PFSK-1 (cell line): Measurements from ENCODE around the gene PCSK6.

Experiments used
- FOXP2 ChIP-seq: optimal IDR thresholded peaks from 2 replicates; pipeline ENCODE3; 2011; ENCODE audit warnings: borderline replicate concordance, control low read depth, inconsistent platforms; ENCODE audit not compliant: insufficient read depth; ENCODE audit errors: extremely low read length, extremely low read depth
- POLR2AphosphoS5 ChIP-seq: IDR thresholded peaks from 2 replicates; pipeline ENCODE4 v1.6.1; 2012; ENCODE audit warnings: low read depth, mild to moderate bottlenecking, control low read depth, low read length, moderate library complexity
- REST ChIP-seq, 2 experiments: IDR thresholded peaks; 2 replicates each; pipeline versions ENCODE4 v1.6.1 to v1.8.0; 2011 to 2012; ENCODE audit warnings: low read depth in 2 of 2, low read length in 2 of 2, control low read depth in 1 of 2, inconsistent platforms in 1 of 2, mild to moderate bottlenecking in 1 of 2, moderate library complexity in 1 of 2; ENCODE audit not compliant: insufficient read depth in 1 of 2
- SIN3A ChIP-seq: IDR thresholded peaks from 2 replicates; pipeline ENCODE4 v1.6.1; 2012; ENCODE audit warnings: mild to moderate bottlenecking, low read length, moderate library complexity, borderline replicate concordance; ENCODE audit not compliant: insufficient read depth
- TAF1 ChIP-seq: IDR thresholded peaks from 2 replicates; pipeline ENCODE4 v1.6.1; 2012; ENCODE audit warnings: low read length, control low read depth, borderline replicate concordance; ENCODE audit not compliant: insufficient read depth

Gene PCSK6

GRCh38 chr15:101315736-101316135 lies 173.8 kb downstream of the PCSK6 start:
- TF ChIP-seq POLR2AphosphoS5 (no peak), FOXP2 (no peak), SIN3A (no peak), REST (IDR thresholded peaks at IDR 0.05; ENCODE audit: insufficient read depth in 1 of 2, low read depth in 2 of 2, low read length in 2 of 2) (no peak), TAF1 (no peak)

GRCh38 chr15:101314336-101315125 lies 175.0 kb downstream of the PCSK6 start:
- no peak for TF ChIP-seq FOXP2
- no peak for TF ChIP-seq SIN3A
- TF ChIP-seq REST (IDR thresholded peaks at IDR 0.05; ENCODE audit: insufficient read depth in 1 of 2, low read depth in 2 of 2, low read length in 2 of 2), result no peak
- no peak for TF ChIP-seq TAF1
- no peak for TF ChIP-seq POLR2AphosphoS5

- TF ChIP-seq POLR2AphosphoS5 (no peak), TAF1 (no peak), SIN3A (no peak), FOXP2 (no peak), REST (IDR thresholded peaks at IDR 0.05; ENCODE audit: insufficient read depth in 1 of 2, low read depth in 2 of 2, low read length in 2 of 2) (no peak)
These were observed 176.3 kb downstream of the PCSK6 start for GRCh38 chr15:101313041-101313761.

- no peak for TF ChIP-seq REST (IDR thresholded peaks at IDR 0.05; ENCODE audit: insufficient read depth in 1 of 2, low read depth in 2 of 2, low read length in 2 of 2)
- no peak for TF ChIP-seq TAF1
- TF ChIP-seq FOXP2, result no peak
- TF ChIP-seq SIN3A, result no peak
- no peak for TF ChIP-seq POLR2AphosphoS5
These were observed 179.0 kb downstream of the PCSK6 start for GRCh38 chr15:101310508-101310907.
